Measurements from ENCODE around the gene ANXA8.

The ANXA8 gene

GRCh38 chr10:47442351-47442750, 41.6 kb downstream of the ANXA8 start (continued):
- no peak for TF ChIP-seq BACH2 (CRISPR knock-in tag; IDR thresholded peaks at IDR 0.05; ENCODE audit: borderline replicate concordance)
- no peak for TF ChIP-seq ZNF70 (CRISPR knock-in tag; IDR thresholded peaks at IDR 0.05)

GRCh38 chr10:47441938-47442337, 42.0 kb downstream of the ANXA8 start:
- TF ChIP-seq GLIS3 (CRISPR knock-in tag; IDR thresholded peaks at IDR 0.05) (no peak), ZNF70 (CRISPR knock-in tag; IDR thresholded peaks at IDR 0.05) (no peak), PATZ1 (CRISPR knock-in tag; IDR thresholded peaks at IDR 0.05; ENCODE audit: borderline replicate concordance) (no peak), ZC3H10 (CRISPR knock-in tag; IDR thresholded peaks at IDR 0.05) (no peak), ESRRG (CRISPR knock-in tag; IDR thresholded peaks at IDR 0.05) (no peak), POU6F1 (CRISPR knock-in tag; IDR thresholded peaks at IDR 0.05; ENCODE audit: borderline replicate concordance, low read depth) (no peak), CSRNP3 (CRISPR knock-in tag; IDR thresholded peaks at IDR 0.05) (no peak), TCF4 (CRISPR knock-in tag; IDR thresholded peaks at IDR 0.05; ENCODE audit: borderline replicate concordance) (no peak), TSHZ2 (CRISPR knock-in tag; IDR thresholded peaks at IDR 0.05) (no peak), ZFP3 (CRISPR knock-in tag; IDR thresholded peaks at IDR 0.05) (no peak), SNAI2 (CRISPR knock-in tag; IDR thresholded peaks at IDR 0.05) (no peak), OSR1 (CRISPR knock-in tag; IDR thresholded peaks at IDR 0.05) (no peak), BACH2 (CRISPR knock-in tag; IDR thresholded peaks at IDR 0.05; ENCODE audit: borderline replicate concordance) (no peak), CSDC2 (CRISPR knock-in tag; IDR thresholded peaks at IDR 0.05) (no peak), TOX (CRISPR knock-in tag; IDR thresholded peaks at IDR 0.05; ENCODE audit: borderline replicate concordance) (no peak), PPARA (CRISPR knock-in tag; IDR thresholded peaks at IDR 0.05; ENCODE audit: borderline replicate concordance) (no peak)
- no peak for ATAC-seq

- no peak for ATAC-seq
- TF ChIP-seq CSRNP3 (CRISPR knock-in tag; IDR thresholded peaks at IDR 0.05) (no peak), ARNTL (CRISPR knock-in tag; IDR thresholded peaks at IDR 0.05; ENCODE audit: borderline replicate concordance, low read depth) (no peak), TSHZ2 (CRISPR knock-in tag; IDR thresholded peaks at IDR 0.05) (no peak), ISL1 (CRISPR knock-in tag; IDR thresholded peaks at IDR 0.05) (no peak), BACH2 (CRISPR knock-in tag; IDR thresholded peaks at IDR 0.05; ENCODE audit: borderline replicate concordance) (no peak), TOX (CRISPR knock-in tag; IDR thresholded peaks at IDR 0.05; ENCODE audit: borderline replicate concordance) (no peak), OSR1 (CRISPR knock-in tag; IDR thresholded peaks at IDR 0.05) (no peak), ZFP3 (CRISPR knock-in tag; IDR thresholded peaks at IDR 0.05) (no peak), CSDC2 (CRISPR knock-in tag; IDR thresholded peaks at IDR 0.05) (no peak), ZNF8 (CRISPR knock-in tag; IDR thresholded peaks at IDR 0.05) (no peak), CREB5 (CRISPR knock-in tag; IDR thresholded peaks at IDR 0.05; ENCODE audit: low read depth) (no peak), ZNF70 (CRISPR knock-in tag; IDR thresholded peaks at IDR 0.05) (no peak), RARB (CRISPR knock-in tag; IDR thresholded peaks at IDR 0.05) (no peak), POU6F1 (CRISPR knock-in tag; IDR thresholded peaks at IDR 0.05; ENCODE audit: borderline replicate concordance, low read depth) (no peak)
Observed at GRCh38 chr10:47440207-47440606, 43.7 kb downstream of the ANXA8 start.

All from SK-N-SH treated with all-trans-retinoic acid at 6 μM for 48 hours (cell line).